GM12874 (cell line): ENCODE measurements around the gene NAPEPLD.

Experiments used
- TF ChIP-seq, protein P1 (sequence below): IDR thresholded peaks from 2 replicates; pipeline ENCODE4 v1.5.1; 2011; ENCODE audit warnings: low read depth, mild to moderate bottlenecking, control low read depth, low read length, moderate library complexity; ENCODE audit not compliant: insufficient read depth

The NAPEPLD gene

GRCh38 chr7:103101543-103101942, 47.4 kb downstream of the NAPEPLD start:
- TF ChIP-seq, protein P1, sequence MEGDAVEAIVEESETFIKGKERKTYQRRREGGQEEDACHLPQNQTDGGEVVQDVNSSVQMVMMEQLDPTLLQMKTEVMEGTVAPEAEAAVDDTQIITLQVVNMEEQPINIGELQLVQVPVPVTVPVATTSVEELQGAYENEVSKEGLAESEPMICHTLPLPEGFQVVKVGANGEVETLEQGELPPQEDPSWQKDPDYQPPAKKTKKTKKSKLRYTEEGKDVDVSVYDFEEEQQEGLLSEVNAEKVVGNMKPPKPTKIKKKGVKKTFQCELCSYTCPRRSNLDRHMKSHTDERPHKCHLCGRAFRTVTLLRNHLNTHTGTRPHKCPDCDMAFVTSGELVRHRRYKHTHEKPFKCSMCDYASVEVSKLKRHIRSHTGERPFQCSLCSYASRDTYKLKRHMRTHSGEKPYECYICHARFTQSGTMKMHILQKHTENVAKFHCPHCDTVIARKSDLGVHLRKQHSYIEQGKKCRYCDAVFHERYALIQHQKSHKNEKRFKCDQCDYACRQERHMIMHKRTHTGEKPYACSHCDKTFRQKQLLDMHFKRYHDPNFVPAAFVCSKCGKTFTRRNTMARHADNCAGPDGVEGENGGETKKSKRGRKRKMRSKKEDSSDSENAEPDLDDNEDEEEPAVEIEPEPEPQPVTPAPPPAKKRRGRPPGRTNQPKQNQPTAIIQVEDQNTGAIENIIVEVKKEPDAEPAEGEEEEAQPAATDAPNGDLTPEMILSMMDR = no peak

- TF ChIP-seq, protein P1 = no peak
Measured at GRCh38 chr7:103100348-103100747, 48.6 kb downstream of the NAPEPLD start.

DNA sequence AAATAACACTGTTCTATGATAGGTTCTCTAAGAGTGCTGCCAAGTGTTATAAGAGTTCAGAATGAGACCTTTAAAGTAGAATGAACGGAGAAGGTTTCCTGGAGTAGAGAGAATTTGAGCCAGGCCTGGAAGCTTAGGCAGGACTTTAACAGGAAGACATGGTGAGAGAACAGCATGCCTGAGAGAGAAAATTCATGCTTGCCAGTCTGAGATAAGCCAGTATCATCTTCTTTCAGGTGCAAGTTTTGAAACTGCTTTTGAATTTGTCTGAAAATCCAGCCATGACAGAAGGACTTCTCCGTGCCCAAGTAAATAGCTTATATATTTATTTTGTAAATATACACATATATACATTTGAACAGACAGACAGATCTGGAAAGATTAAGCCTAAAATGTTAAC, 51.9 kb downstream of the NAPEPLD start:
- TF ChIP-seq, protein P1 = no peak

DNA sequence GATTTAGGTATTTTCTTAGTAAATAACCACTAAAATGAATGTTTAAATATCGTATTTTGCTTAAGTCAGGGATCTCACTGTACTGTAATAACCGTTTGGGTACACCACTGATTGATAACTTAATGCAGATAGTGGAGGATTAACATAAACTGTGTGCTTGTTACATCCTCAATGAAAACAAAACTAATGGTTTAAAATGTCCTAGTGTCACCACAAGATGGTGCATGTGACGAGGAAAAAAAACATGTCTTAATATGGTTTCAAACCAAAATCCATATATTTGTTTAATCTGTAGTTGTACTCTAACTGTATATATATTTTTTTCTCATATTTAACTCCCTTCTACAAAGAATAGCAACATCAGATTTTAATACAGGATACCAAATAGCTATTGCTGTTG, 54.8 kb downstream of the NAPEPLD start:
- TF ChIP-seq, protein P1 = no peak

- TF ChIP-seq, protein P1 = no peak
Measured at GRCh38 chr7:103093429-103093828, 55.5 kb downstream of the NAPEPLD start.

DNA sequence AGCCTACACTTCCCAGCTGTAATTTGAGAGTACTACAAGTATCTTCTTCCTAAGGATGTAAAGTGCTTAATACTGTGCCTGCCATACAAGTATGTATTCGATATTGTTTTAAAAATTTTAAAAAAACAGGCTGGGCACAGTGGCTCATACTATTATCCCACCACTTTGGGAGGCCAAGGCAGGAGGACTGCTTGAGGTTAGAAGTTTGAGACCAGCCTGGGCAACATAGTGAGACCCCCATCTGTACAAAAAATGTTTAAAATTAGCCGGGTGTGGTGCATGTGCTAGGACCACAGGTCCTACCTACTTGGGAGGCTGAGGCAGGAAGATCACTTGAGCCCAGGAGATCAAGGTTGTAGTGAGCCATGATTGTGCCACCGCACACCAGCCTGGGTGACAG, 65.7 kb downstream of the NAPEPLD start:
- TF ChIP-seq, protein P1 = no peak

GRCh38 chr7:103082497-103082896, 66.4 kb downstream of the NAPEPLD start:
- TF ChIP-seq, protein P1 = no peak

GRCh38 chr7:103080923-103081322, 68.0 kb downstream of the NAPEPLD start:
- TF ChIP-seq, protein P1 = no peak
